GM19455 (cell line): ENCODE results near the gene SOS1.

Source experiments
- ATAC-seq: cut with Tn5 transposase; IDR thresholded peaks from one replicate; pipeline ENCODE4 v1.9.1; 2021; ENCODE audit not compliant: unreplicated experiment

The SOS1 gene

GRCh38 chr2:39039072-39039471, 81.8 kb downstream of the SOS1 start:
- no peak for ATAC-seq

DNA sequence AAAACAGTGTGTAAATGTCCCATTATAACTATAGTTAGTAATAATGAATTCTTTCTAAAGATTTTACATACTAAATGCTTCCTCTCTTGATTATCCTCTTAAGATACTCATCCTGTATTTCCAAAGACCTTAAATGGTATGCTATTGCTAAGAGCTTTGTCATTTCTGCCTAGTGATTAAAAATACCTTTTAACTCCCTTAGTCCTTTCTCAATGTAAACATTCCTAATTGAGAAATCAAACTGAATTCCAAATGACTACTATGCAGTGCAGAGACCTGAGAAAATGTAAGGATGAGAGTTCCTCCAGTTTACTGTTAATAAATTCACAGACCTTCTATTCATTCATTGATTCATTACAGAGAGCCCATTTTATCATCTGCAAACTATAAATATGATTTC, 86.9 kb downstream of the SOS1 start:
- ATAC-seq, result no peak

DNA sequence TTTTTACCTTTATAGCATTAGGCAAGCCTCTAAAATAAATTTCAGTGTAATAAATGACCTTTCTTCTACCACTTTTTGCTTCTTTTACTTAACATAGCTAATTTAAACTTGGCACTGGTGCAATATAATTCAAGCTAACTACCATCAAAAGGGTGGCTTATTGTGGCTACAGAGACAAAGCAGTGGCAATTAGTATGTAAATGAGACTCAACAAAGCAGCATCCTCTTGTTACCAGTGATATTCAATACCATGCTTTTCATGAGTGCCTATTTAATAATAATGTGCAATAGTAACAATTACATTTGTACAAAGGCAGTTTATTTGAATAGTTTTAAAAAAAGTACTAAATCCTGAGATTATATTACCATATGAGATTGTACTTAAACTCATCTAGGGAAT, 93.4 kb downstream of the SOS1 start:
- no peak for ATAC-seq

- ATAC-seq, result no peak
Measured at GRCh38 chr2:39024833-39025232, 96.0 kb downstream of the SOS1 start.

DNA sequence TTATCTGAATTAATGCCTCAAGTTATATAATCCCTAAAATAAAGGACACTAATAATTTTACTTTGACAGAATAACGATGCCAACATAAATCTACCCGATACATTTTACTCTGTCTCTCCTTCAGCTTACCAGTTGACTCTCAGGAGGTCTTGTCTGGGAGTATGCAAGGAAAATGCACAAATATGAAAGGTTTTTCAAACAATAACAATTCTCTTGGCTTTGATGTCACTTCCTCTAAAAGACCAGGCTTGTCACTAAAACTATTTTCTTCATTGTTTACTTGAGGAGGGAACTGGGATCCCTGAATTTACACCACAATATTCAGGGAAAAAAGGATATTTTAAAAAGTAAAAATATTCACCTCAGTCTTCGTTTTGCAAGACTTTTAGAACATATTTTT, 97.2 kb downstream of the SOS1 start:
- ATAC-seq, result no peak

- ATAC-seq, result no peak
Measured at GRCh38 chr2:39022642-39023235, 98.1 kb downstream of the SOS1 start.

DNA sequence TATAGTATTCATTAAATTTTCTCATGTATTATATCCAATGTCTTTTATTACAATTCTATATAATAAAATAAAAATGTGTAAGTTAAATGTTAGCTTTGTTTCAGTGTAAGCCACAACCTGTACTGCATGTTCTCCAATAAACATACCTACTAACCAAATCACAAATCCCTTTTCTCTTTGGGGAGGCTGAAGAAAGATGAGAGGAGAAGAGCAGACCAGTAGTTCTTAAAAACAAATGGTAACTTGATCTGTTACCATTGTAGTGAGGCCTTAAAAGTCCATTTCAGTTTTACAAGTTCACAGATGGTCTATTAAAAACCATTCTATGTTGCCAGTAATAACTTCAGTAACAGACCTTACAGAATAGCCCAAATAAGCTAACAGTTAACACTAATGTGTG, 100.5 kb downstream of the SOS1 start:
- ATAC-seq, result no peak

DNA sequence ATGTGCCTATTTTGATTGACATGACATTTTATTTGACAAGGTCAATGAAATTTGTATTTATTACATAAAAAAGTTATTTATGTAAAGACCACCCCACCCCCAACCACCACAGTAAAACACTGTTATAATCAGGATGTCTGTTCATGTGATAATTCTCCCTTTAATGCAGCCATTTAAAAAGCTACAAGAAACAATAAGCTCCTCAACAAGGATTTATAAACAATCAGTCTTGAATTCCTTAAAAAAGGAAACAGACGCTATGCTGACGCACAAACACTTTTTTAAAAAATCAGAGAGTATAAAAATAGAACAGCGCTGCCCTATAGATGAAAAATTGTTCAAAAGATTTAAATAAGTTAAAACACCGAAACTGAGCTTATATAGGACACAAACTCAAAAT, 102.2 kb downstream of the SOS1 start:
- no peak for ATAC-seq

DNA sequence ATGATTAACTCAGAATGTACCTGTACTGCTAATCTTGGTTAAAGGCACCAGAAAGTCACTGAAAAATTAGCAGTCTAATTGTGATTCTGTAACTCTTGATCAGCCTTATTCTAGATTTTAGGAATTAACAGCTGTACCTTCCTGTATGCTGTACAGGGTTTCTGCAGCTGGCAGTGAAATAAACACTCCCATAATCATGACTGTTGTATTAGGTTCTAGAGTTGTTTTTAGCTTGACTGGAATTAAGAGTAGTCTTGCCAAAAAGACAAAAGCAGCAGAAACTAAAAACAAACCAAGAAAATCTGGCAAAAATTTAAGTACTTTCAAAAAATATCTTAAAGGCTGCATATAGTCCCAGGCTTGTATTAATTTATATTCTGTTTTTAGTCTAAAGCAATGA, 103.5 kb downstream of the SOS1 start:
- no peak for ATAC-seq

- no peak for ATAC-seq
Measured at GRCh38 chr2:39015424-39015823, 105.4 kb downstream of the SOS1 start.

DNA sequence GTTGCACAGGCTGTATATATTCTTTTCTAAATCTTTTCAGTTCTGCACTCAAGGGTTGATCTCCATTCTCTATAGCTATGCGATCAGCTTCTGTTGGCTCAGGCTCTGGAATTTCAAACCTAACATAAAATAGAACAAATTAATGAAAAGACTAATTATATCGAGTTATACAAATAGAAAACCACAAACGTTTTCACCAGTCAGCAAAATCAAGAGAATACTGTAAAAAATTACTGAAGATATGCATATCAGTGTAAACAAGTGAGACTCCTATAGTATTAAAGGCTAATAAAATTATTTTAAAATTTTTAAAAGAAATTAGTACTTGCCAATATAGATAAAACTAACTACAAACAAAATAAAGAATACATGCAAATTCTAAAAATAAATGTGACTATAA, 107.0 kb downstream of the SOS1 start:
- ATAC-seq, result no peak

- no peak for ATAC-seq
Measured at GRCh38 chr2:39008665-39009064, 112.2 kb downstream of the SOS1 start.

GRCh38 chr2:39007875-39008504, 112.9 kb downstream of the SOS1 start:
- no peak for ATAC-seq

DNA sequence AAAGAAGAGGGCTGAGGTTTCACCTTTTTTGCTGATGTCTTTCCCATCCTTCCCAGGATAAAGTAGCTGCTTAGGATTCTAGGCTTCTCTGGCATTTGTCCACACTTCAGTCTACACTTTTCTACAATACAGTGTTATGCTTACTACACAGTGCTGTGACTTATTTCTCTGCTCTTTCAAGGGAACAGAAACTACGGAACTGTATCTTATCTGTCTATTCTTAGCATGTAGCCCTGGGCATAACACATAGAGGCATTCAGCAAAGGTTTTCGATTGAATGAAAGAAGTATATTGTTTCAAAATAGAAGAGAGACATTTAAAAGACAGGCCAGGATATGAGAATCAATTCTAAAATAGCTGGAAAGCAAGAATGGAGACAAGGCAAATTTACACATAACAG, 120.3 kb downstream of the SOS1 start:
- ATAC-seq, result no peak

DNA sequence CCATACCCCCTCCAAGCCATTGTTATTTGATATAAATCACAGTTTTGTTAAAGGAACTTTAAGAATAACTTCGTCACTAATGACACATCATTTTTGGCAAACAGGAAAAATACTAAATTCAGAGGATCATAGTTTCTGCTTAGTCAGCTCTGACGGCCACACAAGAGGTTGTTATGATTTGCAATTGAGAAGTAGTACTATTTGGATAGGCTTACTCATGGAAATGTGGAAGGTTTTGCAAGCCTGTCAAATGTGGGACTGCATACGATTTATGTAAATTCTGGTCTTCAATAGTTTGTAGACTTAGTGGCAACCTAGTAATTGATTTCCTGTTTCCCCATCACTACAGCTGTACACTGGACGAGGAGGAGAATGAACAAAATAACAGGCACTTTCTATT, 123.1 kb downstream of the SOS1 start:
- no peak for ATAC-seq

DNA sequence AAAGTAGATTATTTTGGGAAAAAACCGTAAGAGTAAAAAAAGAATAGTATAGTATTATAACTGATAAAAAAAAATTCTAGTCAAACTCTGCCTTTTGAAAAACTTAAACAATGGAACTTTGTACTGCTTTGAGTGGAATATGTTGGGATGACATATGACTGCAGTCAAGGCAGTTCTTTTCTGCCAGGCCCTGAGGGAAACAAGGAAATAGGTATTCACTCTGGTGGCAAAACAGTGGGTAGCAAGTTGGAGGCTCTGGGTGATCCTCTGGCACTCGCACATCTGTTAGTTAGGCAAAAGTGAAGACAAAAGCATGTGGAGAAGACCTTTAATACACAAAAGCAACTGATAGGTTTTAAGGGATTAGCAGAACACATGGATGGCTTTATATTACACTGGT, 129.0 kb downstream of the SOS1 start:
- no peak for ATAC-seq

DNA sequence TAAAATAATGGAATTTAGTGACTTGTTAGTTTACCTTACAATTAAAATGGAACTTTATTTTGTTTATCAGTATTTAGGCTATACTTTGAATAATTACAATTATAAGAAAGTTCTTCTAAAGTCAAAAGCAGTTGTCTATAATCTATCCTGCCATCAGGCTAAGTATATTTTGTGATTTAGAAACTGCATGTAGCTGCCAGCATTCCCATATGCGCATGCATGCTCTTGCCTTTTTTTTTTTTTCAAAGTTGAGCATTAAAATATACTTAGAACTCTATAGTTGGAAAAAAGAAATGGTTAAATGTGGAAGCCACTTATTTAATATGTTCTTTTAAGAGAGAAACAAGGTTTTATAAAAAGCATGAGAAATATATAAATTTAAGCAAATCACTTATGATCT, 132.1 kb downstream of the SOS1 start:
- ATAC-seq, result no peak

GRCh38 chr2:38982498-38982897, 138.4 kb downstream of the SOS1 start:
- ATAC-seq, result no peak

DNA sequence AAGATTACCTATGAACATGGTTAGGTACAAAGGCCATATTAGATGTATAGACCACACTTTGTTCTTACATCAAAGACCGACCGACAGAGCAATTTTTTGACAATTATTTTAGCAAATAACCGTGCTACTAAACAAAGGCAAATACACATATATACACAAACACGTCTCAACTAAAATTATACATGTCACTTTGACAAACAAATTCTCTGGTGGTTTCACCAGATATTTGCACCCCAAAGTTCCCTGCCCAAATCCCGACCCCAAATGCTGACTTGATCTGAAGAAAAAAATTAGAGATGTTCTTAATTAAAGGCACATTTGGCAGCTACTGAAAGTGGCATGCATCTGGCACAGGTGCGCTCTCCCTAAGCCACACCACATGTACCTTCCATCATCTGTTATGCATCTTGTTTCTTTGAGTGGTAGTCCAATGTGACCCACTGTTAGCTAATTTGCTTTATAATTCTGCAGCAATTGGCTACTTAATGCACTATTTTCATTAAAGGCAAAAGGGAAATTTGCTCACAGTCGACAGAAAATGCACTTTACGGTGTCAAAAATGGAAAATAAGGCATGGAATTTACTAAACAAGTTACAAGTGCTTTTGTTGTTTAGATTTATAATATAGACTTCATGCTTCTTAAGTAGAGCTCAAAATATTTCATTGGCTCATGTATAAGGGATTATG, 139.0 kb downstream of the SOS1 start:
- no peak for ATAC-seq

- ATAC-seq, result no peak
Measured at GRCh38 chr2:38981003-38981669, 139.7 kb downstream of the SOS1 start.

DNA sequence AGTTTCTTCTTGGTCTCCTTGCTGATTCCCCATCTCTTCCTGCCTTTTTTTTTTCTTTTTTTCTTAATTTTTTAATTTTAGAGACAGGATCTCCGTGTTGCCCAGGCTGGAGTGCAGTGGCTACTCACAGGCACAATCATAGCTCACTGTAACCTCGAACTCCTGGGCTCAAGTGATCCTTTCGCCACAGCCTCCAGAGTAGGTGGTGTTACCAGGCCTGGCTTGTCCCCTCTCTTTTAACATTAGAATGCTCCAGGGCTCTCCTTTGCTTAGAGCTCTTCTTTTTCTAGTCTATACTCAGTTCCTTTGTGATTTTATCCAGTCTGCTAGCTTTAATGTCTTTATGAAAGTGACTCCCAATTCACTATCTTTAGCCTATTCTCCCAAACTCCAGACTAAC, 141.9 kb downstream of the SOS1 start:
- no peak for ATAC-seq

DNA sequence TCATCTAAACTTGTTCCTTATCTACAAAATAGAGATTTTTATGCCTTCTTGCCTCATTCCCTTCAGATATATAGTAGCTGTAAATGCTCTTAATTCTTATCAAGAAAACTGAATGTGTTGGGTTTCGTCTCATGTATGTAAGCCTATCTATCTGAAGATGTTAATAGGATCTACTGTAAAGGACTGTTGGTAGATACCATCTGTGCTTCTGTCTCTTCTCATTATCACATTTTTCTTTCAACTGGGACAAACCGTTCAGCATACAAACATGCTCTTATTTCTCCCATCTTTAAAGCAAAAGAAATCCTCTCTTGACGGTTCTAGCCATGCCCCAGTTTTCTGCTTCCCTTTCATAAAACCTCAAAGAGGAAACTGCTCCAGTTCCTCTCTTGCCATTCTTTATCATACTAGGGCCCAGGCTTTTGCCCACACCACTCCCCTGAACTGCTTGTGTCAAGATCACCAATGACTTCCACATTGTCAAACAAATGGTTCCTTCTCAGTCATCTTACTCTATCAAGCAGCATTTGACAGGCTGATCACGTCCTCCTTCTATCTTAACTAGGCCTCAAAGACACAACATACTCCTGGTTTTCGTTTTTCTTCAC, 142.5 kb downstream of the SOS1 start:
- ATAC-seq, result no peak
